Measurements from ENCODE around the gene AMER1. TPM values are rescaled to one million over a fixed set of nuclear protein-coding genes. Genes with fewer than 3 reads are reported as not detected.

The AMER1 gene
- total RNA-seq, 1 experiment from 2014 or later, result 3.9 TPM

GRCh38 chrX:64184396-64184795 lies 21.1 kb downstream of the AMER1 start:
- Histone ChIP-seq H3K4me3 (ENCODE audit: low read length) (no peak overlapping the region), H3K9ac (ENCODE audit: low read length) (no peak overlapping the region), H4K20me1 (ENCODE audit: low read length) (no peaks in the 10 kb centered on the region), H3K4me1 (ENCODE audit: insufficient read depth, low read length) (no peaks in the 10 kb centered on the region), H3K27ac (ENCODE audit: low read length) (no peak overlapping the region), H3F3A (ENCODE audit: low read length, unreplicated experiment) (no peaks in the 10 kb centered on the region), H2AFZ (ENCODE audit: low read length) (no peak overlapping the region), H3K9me2 (replicated peaks; ENCODE audit: low read length) (no peaks in the 10 kb centered on the region), H3K27me3 (ENCODE audit: low read length) (no peaks in the 10 kb centered on the region), H3K4me2 (ENCODE audit: low read length) (no peak overlapping the region), H3K79me2 (ENCODE audit: low read length) (no peaks in the 10 kb centered on the region), H3K9me3 (ENCODE audit: low read length) (no peaks in the 10 kb centered on the region), H3K36me3 (ENCODE audit: low read depth, low read length) (no peaks in the 10 kb centered on the region)
- ChIA-PET CTCF (no interaction called here), POLR2A (ENCODE audit: unreplicated experiment) (no interaction called here)
- no peak for ATAC-seq
- BruUV-seq (replicated peaks), result no TSS peak
- no peak for DNase-seq
- TF ChIP-seq EZH2phosphoT487 (IDR thresholded peaks at IDR 0.05; ENCODE audit: borderline replicate concordance, low read length) (no peak), EZH2 (IDR thresholded peaks at IDR 0.05; ENCODE audit: low read length, unreplicated experiment) (no peak)
- TF ChIP-seq, protein P1, sequence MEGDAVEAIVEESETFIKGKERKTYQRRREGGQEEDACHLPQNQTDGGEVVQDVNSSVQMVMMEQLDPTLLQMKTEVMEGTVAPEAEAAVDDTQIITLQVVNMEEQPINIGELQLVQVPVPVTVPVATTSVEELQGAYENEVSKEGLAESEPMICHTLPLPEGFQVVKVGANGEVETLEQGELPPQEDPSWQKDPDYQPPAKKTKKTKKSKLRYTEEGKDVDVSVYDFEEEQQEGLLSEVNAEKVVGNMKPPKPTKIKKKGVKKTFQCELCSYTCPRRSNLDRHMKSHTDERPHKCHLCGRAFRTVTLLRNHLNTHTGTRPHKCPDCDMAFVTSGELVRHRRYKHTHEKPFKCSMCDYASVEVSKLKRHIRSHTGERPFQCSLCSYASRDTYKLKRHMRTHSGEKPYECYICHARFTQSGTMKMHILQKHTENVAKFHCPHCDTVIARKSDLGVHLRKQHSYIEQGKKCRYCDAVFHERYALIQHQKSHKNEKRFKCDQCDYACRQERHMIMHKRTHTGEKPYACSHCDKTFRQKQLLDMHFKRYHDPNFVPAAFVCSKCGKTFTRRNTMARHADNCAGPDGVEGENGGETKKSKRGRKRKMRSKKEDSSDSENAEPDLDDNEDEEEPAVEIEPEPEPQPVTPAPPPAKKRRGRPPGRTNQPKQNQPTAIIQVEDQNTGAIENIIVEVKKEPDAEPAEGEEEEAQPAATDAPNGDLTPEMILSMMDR (conservative IDR thresholded peaks at IDR 0.05; ENCODE audit: low read depth, low read length), result no peak
- intact Hi-C loops (cut with micrococcal nuclease), result no loop called here

DNA sequence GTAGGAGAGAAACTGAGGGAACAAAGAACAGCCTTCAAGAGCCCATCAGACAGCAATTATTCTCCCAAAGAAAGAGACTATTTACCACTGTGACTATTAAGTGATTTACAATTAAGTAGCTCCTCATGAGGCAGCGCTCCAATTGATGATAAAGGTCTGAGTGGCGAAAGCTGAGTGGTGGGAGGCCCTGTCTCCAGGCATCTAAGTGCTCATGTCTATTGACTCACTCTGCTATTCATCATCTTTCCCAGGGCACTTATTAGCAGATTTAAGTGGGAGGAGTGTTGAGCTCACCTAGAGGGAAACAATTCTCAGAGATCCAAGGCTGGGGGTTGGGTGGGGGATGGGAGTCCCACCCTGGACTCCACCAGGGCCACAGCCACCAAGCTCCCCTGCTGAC lies 23.3 kb downstream of the AMER1 start:
- Histone ChIP-seq H3K4me1 (ENCODE audit: insufficient read depth, low read length) (no peaks in the 10 kb centered on the region), H3K27me3 (ENCODE audit: low read length) (no peaks in the 10 kb centered on the region), H3K4me3 (ENCODE audit: low read length) (no peak overlapping the region), H3K9ac (ENCODE audit: low read length) (no peak overlapping the region), H2AFZ (ENCODE audit: low read length) (no peak overlapping the region), H3K9me3 (ENCODE audit: low read length) (no peaks in the 10 kb centered on the region), H3K79me2 (ENCODE audit: low read length) (no peaks in the 10 kb centered on the region), H3K4me2 (ENCODE audit: low read length) (no peak overlapping the region), H3F3A (ENCODE audit: low read length, unreplicated experiment) (no peaks in the 10 kb centered on the region), H3K9me2 (replicated peaks; ENCODE audit: low read length) (no peaks in the 10 kb centered on the region), H3K36me3 (ENCODE audit: low read depth, low read length) (no peaks in the 10 kb centered on the region), H3K27ac (ENCODE audit: low read length) (no peak overlapping the region), H4K20me1 (ENCODE audit: low read length) (no peaks in the 10 kb centered on the region)
- no peak for DNase-seq
- CTCF ChIA-PET, result no interaction called here
- no peak for ATAC-seq
- POLR2A ChIA-PET (ENCODE audit: unreplicated experiment), result no interaction called here
- BruUV-seq (replicated peaks), result no TSS peak
- intact Hi-C loops (cut with micrococcal nuclease), result no loop called here
- TF ChIP-seq EZH2phosphoT487 (IDR thresholded peaks at IDR 0.05; ENCODE audit: borderline replicate concordance, low read length) (no peak), EZH2 (IDR thresholded peaks at IDR 0.05; ENCODE audit: low read length, unreplicated experiment) (no peak)
- TF ChIP-seq, protein P1 (conservative IDR thresholded peaks at IDR 0.05; ENCODE audit: low read depth, low read length), result no peak

DNA sequence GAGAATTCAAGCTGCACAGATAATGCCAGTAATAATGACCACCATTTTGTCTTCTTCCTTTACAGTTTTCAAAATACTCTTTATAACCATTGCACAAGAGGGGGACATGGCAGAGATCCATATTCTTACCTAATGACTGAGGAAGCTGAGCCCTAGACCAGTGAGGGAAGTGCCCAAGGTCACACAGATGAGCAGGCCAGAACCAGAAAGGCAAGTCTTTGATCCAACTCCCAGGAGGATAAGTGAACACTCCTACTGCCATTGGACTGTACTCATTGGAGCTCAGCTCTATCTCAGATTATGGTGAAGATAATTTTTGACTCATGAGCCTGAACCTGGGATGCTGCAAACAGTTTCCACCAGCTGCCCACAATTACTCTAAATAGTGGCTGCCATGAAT lies 28.6 kb downstream of the AMER1 start:
- Histone ChIP-seq H3K27me3 (ENCODE audit: low read length) (no peaks in the 10 kb centered on the region), H3K4me1 (ENCODE audit: insufficient read depth, low read length) (no peaks in the 10 kb centered on the region), H3F3A (ENCODE audit: low read length, unreplicated experiment) (no peaks in the 10 kb centered on the region), H4K20me1 (ENCODE audit: low read length) (no peaks in the 10 kb centered on the region), H3K27ac (ENCODE audit: low read length) (no peak overlapping the region), H3K9me2 (replicated peaks; ENCODE audit: low read length) (no peaks in the 10 kb centered on the region), H3K4me2 (ENCODE audit: low read length) (no peak overlapping the region), H2AFZ (ENCODE audit: low read length) (no peak overlapping the region), H3K9ac (ENCODE audit: low read length) (no peak overlapping the region), H3K4me3 (ENCODE audit: low read length) (no peak overlapping the region), H3K79me2 (ENCODE audit: low read length) (no peaks in the 10 kb centered on the region), H3K9me3 (ENCODE audit: low read length) (no peaks in the 10 kb centered on the region), H3K36me3 (ENCODE audit: low read depth, low read length) (no peaks in the 10 kb centered on the region)
- POLR2A ChIA-PET (ENCODE audit: unreplicated experiment), result no interaction called here
- ATAC-seq (no peak), DNase-seq (no peak)
- intact Hi-C loops (cut with micrococcal nuclease), result no loop called here
- BruUV-seq (replicated peaks), result no TSS peak
- TF ChIP-seq EZH2 (IDR thresholded peaks at IDR 0.05; ENCODE audit: low read length, unreplicated experiment) (no peak), EZH2phosphoT487 (IDR thresholded peaks at IDR 0.05; ENCODE audit: borderline replicate concordance, low read length) (no peak)
- CTCF ChIA-PET, result no interaction called here

Data from PC-3 (cell line).